ENCODE results near the gene C16orf96. TPM values are rescaled to one million over a fixed set of nuclear protein-coding genes. Genes with fewer than 3 reads are reported as not detected.

The C16orf96 gene
- total and polyA plus RNA-seq, 2 of the 8 experiments (the other 6 are each of a cell fraction or from before 2014, with no cell fraction given): 1.0 to 1.3 TPM

- FAIRE-seq: no peak
- Histone ChIP-seq H3K4me2 (ENCODE audit: insufficient read depth in 1 of 2, low read depth in 2 of 2, low read length in 2 of 2) (no peak overlapping the region), H3K4ac (replicated peaks; ENCODE audit: insufficient read length, low read depth, low read length) (no peak overlapping the region), H2AK5ac (ENCODE audit: low read depth, low read length) (no peak overlapping the region), H4K20me1 (replicated peaks in 1 of 2; ENCODE audit: control insufficient read depth in 1 of 2, insufficient read depth in 2 of 2, low read length in 2 of 2) (no peaks in the 10 kb centered on the region), H3K79me1 (ENCODE audit: low read depth, low read length) (no peaks in the 10 kb centered on the region), H2AFZ (ENCODE audit: low read length) (no peak overlapping the region), H3K18ac (ENCODE audit: extremely low read depth, low read length) (no peak overlapping the region), H3K27me3 (replicated peaks in 1 of 4; ENCODE audit: control insufficient read depth in 3 of 4, extremely low read depth in 1 of 4, insufficient read depth in 3 of 4, low read length in 3 of 4) (peaks cover 0 to 7% (median 7%) of the 10 kb centered on the region in 4 experiments; a peak in 6 of 7 replicates), H2BK120ac (replicated peaks; ENCODE audit: low read depth, low read length) (no peak overlapping the region), H3K4me3 (ENCODE audit: extremely low read depth in 1 of 4, insufficient read depth in 2 of 4, low read depth in 3 of 4, low read length in 4 of 4) (no peak overlapping the region), H2BK20ac (ENCODE audit: low read length) (no peak overlapping the region), H3K27ac (ENCODE audit: low read depth, low read length) (no peak overlapping the region), H2BK12ac (ENCODE audit: low read depth, low read length) (no peak overlapping the region), H2BK5ac (ENCODE audit: low read depth, low read length) (no peak overlapping the region), H3K9ac (replicated peaks in 1 of 4; ENCODE audit: extremely low read depth in 1 of 4, low read depth in 3 of 4, low read length in 3 of 4) (no peak overlapping the region), H4K91ac (replicated peaks; ENCODE audit: insufficient read length, low read length) (no peak overlapping the region), H4K8ac (ENCODE audit: extremely low read depth, insufficient read depth, low read length) (no peak overlapping the region; the same call in 1 of the 2 replicates), H3K4me1 (replicated peaks in 1 of 4; ENCODE audit: control insufficient read depth in 3 of 4, insufficient read depth in 4 of 4, low read length in 3 of 4) (no peaks in the 10 kb centered on the region), H2BK15ac (ENCODE audit: low read length) (0 out of 2 replicates have a peak overlapping the region, but pooled peaks have one; percentile 16), H3K36me3 (ENCODE audit: control insufficient read depth in 2 of 4, insufficient read depth in 4 of 4, low read length in 3 of 4) (no peaks in the 10 kb centered on the region), H4K5ac (ENCODE audit: insufficient read length, low read depth, low read length) (no peak overlapping the region), H3K9me3 (ENCODE audit: insufficient read depth in 2 of 2, low read depth in 1 of 2, low read length in 1 of 2) (peaks cover 3 to 6% of the 10 kb centered on the region in 2 experiments; a peak in 3 of 4 replicates), H3K23ac (ENCODE audit: insufficient read length) (no peak overlapping the region), H3K14ac (ENCODE audit: insufficient read length) (no peak overlapping the region), H3K56ac (replicated peaks; ENCODE audit: insufficient read length, low read depth, low read length) (no peak overlapping the region), H3K23me2 (ENCODE audit: low read depth, low read length) (no peaks in the 10 kb centered on the region), H3K79me2 (ENCODE audit: control insufficient read depth in 1 of 2, insufficient read depth in 2 of 2, low read length in 2 of 2) (no peaks in the 10 kb centered on the region)
- TF ChIP-seq CEBPB (IDR thresholded peaks at IDR 0.05; ENCODE audit: low read depth, low read length) (no peak), ATF3 (IDR thresholded peaks at IDR 0.05; ENCODE audit: insufficient read depth, low read depth, low read length) (no peak), BCL11A (IDR thresholded peaks at IDR 0.05; ENCODE audit: low read depth in 2 of 2, low read length in 2 of 2) (no peak), SAP30 (IDR thresholded peaks at IDR 0.05; ENCODE audit: insufficient read depth, insufficient replicate concordance, low read length) (no peak), SUZ12 (IDR thresholded peaks at IDR 0.05; ENCODE audit: low read length) (no peak), SP1 (IDR thresholded peaks at IDR 0.05; ENCODE audit: low read depth, low read length) (no peak), ZNF274 (IDR thresholded peaks at IDR 0.05; ENCODE audit: borderline replicate concordance, extremely low read depth, low read length) (no peak), EGR1 (IDR thresholded peaks at IDR 0.05; ENCODE audit: borderline replicate concordance, low read depth, low read length) (no peak), TBP (IDR thresholded peaks at IDR 0.05; ENCODE audit: low read depth, low read length) (no peak), JUN (IDR thresholded peaks at IDR 0.05; ENCODE audit: low read depth, low read length) (no peak), RBBP5 (IDR thresholded peaks at IDR 0.05; ENCODE audit: borderline replicate concordance, low read depth, low read length) (no peak), JUND (IDR thresholded peaks at IDR 0.05; ENCODE audit: low read length) (no peak)
- no peak for DNase-seq (ENCODE audit: low read depth in 1 of 2, low spot score in 2 of 2)
- CTCF ChIA-PET (ENCODE audit: partially characterized antibody): interaction anchor here (0.9 to 40.7 kb wide), 4 partner anchors 27 to 48 kb away, joined by 3 to 968 read pairs (median 73); no protein-coding TSS in a partner anchor
- WGBS, 2 experiments (ENCODE audit: extremely low coverage in 1 of 2, insufficient coverage in 1 of 2, insufficient read length in 1 of 2, insufficient replicate concordance in 2 of 2, low coverage in 1 of 2, low lambda C conversion rate in 2 of 2, missing lambda C conversion rate in 1 of 2): 93% methylated on average over 8 of the region's 8 CpGs; no CpG with 5 or more reads in 1 of the 2 experiments
- POLR2A ChIA-PET (ENCODE audit: partially characterized antibody): interaction anchor here (1.1 to 1.8 kb wide), 4 partner anchors 22 to 30 kb away, joined by 4 to 5 read pairs (median 4); no protein-coding TSS in a partner anchor
Measured at GRCh38 chr16:4544473-4544872, 11.7 kb upstream of the C16orf96 start.

Measured in H1 (cell line).